Endodermal cell (in vitro differentiated cells): Measurements from ENCODE around the gene CBFA2T3. TPM values are rescaled to one million over a fixed set of nuclear protein-coding genes. Genes with fewer than 3 reads are reported as not detected.

Source experiments
- DNase-seq: peaks from one replicate; pipeline ENCODE4 v3.0.0-alpha.2; 2017
- H3K27ac ChIP-seq: 2 replicates; pipeline ENCODE4 v1.5.1; 2013; ENCODE audit warnings: mild to moderate bottlenecking, low read depth, low read length, moderate library complexity
- H3K27me3 ChIP-seq: 2 replicates; pipeline ENCODE4 v1.6.1; 2013; ENCODE audit warnings: mild to moderate bottlenecking, low read length, moderate library complexity; ENCODE audit not compliant: insufficient read depth, control insufficient read depth, poor library complexity, severe bottlenecking
- H3K36me3 ChIP-seq: 2 replicates; pipeline ENCODE4 v1.7.0; 2013; ENCODE audit warnings: mild to moderate bottlenecking, low read length, moderate library complexity; ENCODE audit not compliant: control insufficient read depth, insufficient read depth
- H3K4me1 ChIP-seq: one replicate; pipeline ENCODE4 v1.7.0; 2013; ENCODE audit warnings: low read length; ENCODE audit not compliant: control insufficient read depth, insufficient read depth
- H3K4me3 ChIP-seq: 2 replicates; pipeline ENCODE4 v1.5.1; 2013; ENCODE audit warnings: mild to moderate bottlenecking, low read length, moderate library complexity
- H3K9ac ChIP-seq: 2 replicates; pipeline ENCODE4 v1.6.1; 2013; ENCODE audit warnings: mild to moderate bottlenecking, low read length, moderate library complexity; ENCODE audit not compliant: poor library complexity, severe bottlenecking; ENCODE audit errors: extremely low read depth
- H3K9me3 ChIP-seq: 2 replicates; pipeline ENCODE4 v1.6.1; 2013; ENCODE audit warnings: mild to moderate bottlenecking, low read length, moderate library complexity; ENCODE audit not compliant: control insufficient read depth
- H3K27ac Mint-ChIP-seq: 2 replicates; pipeline ENCODE4 v1.8.0; 2020; ENCODE audit warnings: mixed read lengths
- H3K27me3 Mint-ChIP-seq: 2 replicates; pipeline ENCODE4 v1.8.0; 2021; ENCODE audit warnings: mild to moderate bottlenecking, mixed read lengths; ENCODE audit not compliant: insufficient read depth
- H3K36me3 Mint-ChIP-seq: 2 replicates; pipeline ENCODE4 v1.8.0; 2020; ENCODE audit warnings: low read depth, mixed read lengths
- H3K4me1 Mint-ChIP-seq: 2 replicates; pipeline ENCODE4 v1.8.0; 2020; ENCODE audit warnings: mixed read lengths
- H3K4me3 Mint-ChIP-seq: 2 replicates; pipeline ENCODE4 v1.8.0; 2020; ENCODE audit warnings: mild to moderate bottlenecking, moderate library complexity, mixed read lengths
- H3K9me3 Mint-ChIP-seq: 2 replicates; pipeline ENCODE4 v1.8.0; 2020; ENCODE audit warnings: mild to moderate bottlenecking, mixed read lengths
- WGBS, 2 experiments: methylation state at CpG; one replicate each; pipeline versions ENCODE4 v1.1.5 to v1.1.7; 2013; ENCODE audit warnings: missing lambda C conversion rate in 2 of 2, mixed read lengths in 1 of 2; ENCODE audit not compliant: insufficient coverage in 1 of 2, insufficient read length in 1 of 2; 5-methylcytosine and 5-hydroxymethylcytosine counted together
- total RNA-seq, 2 donors: library from RNA; stranded (reverse); fragmentation: NEBNext Ultra II Directional in 1 of 2; extraction: Animal tissue kit (Norgen Biotek cat#: 25700) in 1 of 2; gene quantifications; 2 replicates in 1 of 2; 3 replicates in 1 of 2; pipeline ENCODE4 v1.2.1, GENCODE V29; 2021
- TF ChIP-seq, protein P1 (sequence below): fragments of 200-600 bp; sonication (generic); conservative IDR thresholded peaks from 2 replicates; pipeline ENCODE4 v1.5.0; 2021; ENCODE audit warnings: antibody characterized with exemption, mild to moderate bottlenecking

The CBFA2T3 gene
- total RNA-seq, 2 donors from 2014 or later: 1.0 to 3.1 TPM

DNA sequence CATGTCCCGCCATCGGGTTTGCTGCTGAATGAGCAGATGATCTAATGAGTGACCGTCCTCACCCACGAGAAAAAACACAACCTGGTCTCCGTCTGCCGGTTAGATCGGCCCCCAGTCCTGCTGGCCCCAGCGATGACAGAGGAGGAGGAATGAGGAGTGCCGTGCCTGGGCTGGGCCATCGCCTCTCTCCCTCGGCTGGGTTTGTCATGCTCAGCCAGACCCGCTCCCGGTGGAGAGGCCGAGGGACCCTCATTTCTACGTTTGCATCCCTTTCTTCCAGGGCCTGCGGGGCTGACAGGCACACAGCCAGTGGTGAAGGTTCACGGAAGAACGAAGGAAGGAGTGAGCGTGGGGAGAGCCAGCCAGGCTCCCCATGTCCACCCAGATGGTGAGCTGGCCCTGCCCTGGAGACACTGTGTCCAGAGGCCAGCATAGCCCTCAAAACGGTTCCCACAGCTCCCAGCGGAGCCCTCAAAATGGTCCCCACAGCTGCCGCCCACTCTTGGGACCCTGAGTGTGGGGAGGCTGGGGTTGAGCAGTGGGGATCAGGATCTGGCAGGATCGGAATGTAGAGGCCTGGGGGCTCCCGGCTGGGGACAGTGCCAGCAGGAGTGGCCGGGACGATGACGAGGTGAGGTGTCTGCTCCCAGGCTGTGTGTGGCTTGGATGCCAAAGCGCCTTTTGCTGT is 23.9 kb downstream of the CBFA2T3 start:
- H3K4me3 ChIP-seq: no peak overlapping the region
- TF ChIP-seq, protein P1, sequence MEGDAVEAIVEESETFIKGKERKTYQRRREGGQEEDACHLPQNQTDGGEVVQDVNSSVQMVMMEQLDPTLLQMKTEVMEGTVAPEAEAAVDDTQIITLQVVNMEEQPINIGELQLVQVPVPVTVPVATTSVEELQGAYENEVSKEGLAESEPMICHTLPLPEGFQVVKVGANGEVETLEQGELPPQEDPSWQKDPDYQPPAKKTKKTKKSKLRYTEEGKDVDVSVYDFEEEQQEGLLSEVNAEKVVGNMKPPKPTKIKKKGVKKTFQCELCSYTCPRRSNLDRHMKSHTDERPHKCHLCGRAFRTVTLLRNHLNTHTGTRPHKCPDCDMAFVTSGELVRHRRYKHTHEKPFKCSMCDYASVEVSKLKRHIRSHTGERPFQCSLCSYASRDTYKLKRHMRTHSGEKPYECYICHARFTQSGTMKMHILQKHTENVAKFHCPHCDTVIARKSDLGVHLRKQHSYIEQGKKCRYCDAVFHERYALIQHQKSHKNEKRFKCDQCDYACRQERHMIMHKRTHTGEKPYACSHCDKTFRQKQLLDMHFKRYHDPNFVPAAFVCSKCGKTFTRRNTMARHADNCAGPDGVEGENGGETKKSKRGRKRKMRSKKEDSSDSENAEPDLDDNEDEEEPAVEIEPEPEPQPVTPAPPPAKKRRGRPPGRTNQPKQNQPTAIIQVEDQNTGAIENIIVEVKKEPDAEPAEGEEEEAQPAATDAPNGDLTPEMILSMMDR: no peak
- no peak overlapping the region for H3K27ac Mint-ChIP-seq
- no peaks in the 10 kb centered on the region for H3K4me1 ChIP-seq
- H3K36me3 Mint-ChIP-seq: no peaks in the 10 kb centered on the region
- H3K4me1 Mint-ChIP-seq: no peaks in the 10 kb centered on the region
- DNase-seq: no peak
- H3K27me3 Mint-ChIP-seq: peaks cover 2% of the 10 kb centered on the region
- no peaks in the 10 kb centered on the region for H3K9me3 Mint-ChIP-seq
- H3K9ac ChIP-seq: no peak overlapping the region
- no peak overlapping the region for H3K4me3 Mint-ChIP-seq
- H3K36me3 ChIP-seq: no peaks in the 10 kb centered on the region
- H3K9me3 ChIP-seq: no peaks in the 10 kb centered on the region
- H3K27me3 ChIP-seq: no peaks in the 10 kb centered on the region
- no peak overlapping the region for H3K27ac ChIP-seq
- WGBS, 2 experiments: 80 to 87% methylated on average over 20 to 28 of the region's 28 CpGs

GRCh38 chr16:88951989-88952388 is 25.0 kb downstream of the CBFA2T3 start:
- Mint-ChIP-seq H3K9me3 (no peaks in the 10 kb centered on the region), H3K27me3 (peaks cover 2% of the 10 kb centered on the region), H3K4me3 (no peak overlapping the region), H3K4me1 (no peaks in the 10 kb centered on the region), H3K36me3 (no peaks in the 10 kb centered on the region), H3K27ac (no peak overlapping the region)
- Histone ChIP-seq H3K9ac (no peak overlapping the region), H3K27ac (no peak overlapping the region), H3K9me3 (no peaks in the 10 kb centered on the region), H3K36me3 (no peaks in the 10 kb centered on the region), H3K27me3 (no peaks in the 10 kb centered on the region), H3K4me3 (no peak overlapping the region), H3K4me1 (no peaks in the 10 kb centered on the region)
- TF ChIP-seq, protein P1: no peak
- 90 to 92% methylated on average over 11 of the region's 11 CpGs for WGBS, 2 experiments
- no peak for DNase-seq

DNA sequence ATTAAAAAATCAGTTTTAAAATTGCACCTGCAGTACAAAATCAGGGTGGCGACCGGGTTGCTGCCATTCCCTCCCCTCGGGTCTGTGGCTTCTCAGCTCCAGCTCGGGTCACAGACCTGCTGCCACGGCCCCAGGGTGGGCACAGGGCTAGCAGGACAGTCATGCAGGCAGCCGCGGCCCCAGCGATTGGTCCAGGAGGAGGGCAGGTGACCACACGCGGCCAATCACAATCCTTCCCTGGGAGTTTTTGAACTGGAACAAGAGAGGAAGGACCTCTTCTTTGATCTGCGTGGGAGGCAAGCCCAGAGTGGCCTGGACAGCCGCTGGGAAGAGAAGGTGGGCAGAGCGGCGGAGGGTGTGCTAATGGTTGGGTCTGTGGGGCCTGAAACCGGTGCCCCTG is 25.5 kb downstream of the CBFA2T3 start:
- DNase-seq: no peak
- Histone ChIP-seq H3K9me3 (no peaks in the 10 kb centered on the region), H3K27ac (no peak overlapping the region), H3K4me3 (no peak overlapping the region), H3K9ac (no peak overlapping the region), H3K27me3 (no peaks in the 10 kb centered on the region), H3K36me3 (no peaks in the 10 kb centered on the region), H3K4me1 (no peaks in the 10 kb centered on the region)
- Mint-ChIP-seq H3K27me3 (peaks cover 2% of the 10 kb centered on the region), H3K4me3 (no peak overlapping the region), H3K27ac (no peak overlapping the region), H3K9me3 (no peaks in the 10 kb centered on the region), H3K4me1 (no peaks in the 10 kb centered on the region), H3K36me3 (no peaks in the 10 kb centered on the region)
- WGBS, 2 experiments: 88% methylated on average over 14 to 15 of the region's 15 CpGs
- TF ChIP-seq, protein P1: no peak
